Measurements from ENCODE around the gene RAB43.

DNA sequence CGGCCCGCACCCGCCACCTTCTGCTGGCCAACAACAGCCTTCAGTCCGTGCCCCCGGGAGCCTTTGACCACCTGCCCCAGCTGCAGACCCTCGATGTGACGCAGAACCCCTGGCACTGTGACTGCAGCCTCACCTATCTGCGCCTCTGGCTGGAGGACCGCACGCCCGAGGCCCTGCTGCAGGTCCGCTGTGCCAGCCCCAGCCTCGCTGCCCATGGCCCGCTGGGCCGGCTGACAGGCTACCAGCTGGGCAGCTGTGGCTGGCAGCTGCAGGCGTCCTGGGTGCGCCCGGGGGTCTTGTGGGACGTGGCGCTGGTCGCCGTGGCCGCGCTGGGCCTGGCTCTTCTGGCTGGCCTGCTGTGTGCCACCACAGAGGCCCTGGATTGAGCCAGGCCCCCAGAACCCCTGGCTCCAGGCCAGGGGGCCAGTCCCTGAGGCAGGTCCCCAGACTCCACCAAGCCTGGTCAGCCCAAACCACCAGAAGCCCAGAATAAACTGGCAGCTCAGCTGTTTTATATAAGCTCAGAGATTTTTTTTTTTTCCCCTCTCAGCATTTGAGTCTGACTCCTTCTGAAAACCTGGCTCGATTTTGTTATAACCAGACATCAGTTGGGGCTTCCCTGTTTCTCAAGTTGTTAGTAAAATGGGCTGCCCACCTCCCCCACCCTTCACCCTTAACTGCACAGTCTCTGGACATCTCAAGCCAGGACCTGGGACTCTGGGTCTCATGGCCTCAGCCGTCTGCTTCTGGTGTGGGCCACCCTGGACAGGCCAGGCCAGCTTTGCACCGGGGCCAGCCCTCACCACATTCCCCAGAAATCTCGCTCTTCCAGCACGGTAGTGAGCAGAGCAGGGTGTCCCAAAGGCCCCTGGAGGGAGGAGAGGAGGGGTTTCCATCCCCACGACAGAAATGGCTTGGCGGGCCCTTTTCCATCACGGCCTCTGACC lies 59.4 kb downstream of the RAB43 start:
- TF ChIP-seq, protein P1, sequence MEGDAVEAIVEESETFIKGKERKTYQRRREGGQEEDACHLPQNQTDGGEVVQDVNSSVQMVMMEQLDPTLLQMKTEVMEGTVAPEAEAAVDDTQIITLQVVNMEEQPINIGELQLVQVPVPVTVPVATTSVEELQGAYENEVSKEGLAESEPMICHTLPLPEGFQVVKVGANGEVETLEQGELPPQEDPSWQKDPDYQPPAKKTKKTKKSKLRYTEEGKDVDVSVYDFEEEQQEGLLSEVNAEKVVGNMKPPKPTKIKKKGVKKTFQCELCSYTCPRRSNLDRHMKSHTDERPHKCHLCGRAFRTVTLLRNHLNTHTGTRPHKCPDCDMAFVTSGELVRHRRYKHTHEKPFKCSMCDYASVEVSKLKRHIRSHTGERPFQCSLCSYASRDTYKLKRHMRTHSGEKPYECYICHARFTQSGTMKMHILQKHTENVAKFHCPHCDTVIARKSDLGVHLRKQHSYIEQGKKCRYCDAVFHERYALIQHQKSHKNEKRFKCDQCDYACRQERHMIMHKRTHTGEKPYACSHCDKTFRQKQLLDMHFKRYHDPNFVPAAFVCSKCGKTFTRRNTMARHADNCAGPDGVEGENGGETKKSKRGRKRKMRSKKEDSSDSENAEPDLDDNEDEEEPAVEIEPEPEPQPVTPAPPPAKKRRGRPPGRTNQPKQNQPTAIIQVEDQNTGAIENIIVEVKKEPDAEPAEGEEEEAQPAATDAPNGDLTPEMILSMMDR (conservative IDR thresholded peaks at IDR 0.05; ENCODE audit: low read length), result no peak
- no peak for TF ChIP-seq EZH2phosphoT487 (IDR thresholded peaks at IDR 0.05; ENCODE audit: borderline replicate concordance)

Data from Loucy (cell line).